ENCODE results near the gene DPP4. TPM values are rescaled to one million over a fixed set of nuclear protein-coding genes. Genes with fewer than 3 reads are reported as not detected.

DPP4 gene
- total and polyA plus RNA-seq, 2 of the 4 experiments (the other 2 are of a cell fraction) = 13.2 to 19.0 TPM

DNA sequence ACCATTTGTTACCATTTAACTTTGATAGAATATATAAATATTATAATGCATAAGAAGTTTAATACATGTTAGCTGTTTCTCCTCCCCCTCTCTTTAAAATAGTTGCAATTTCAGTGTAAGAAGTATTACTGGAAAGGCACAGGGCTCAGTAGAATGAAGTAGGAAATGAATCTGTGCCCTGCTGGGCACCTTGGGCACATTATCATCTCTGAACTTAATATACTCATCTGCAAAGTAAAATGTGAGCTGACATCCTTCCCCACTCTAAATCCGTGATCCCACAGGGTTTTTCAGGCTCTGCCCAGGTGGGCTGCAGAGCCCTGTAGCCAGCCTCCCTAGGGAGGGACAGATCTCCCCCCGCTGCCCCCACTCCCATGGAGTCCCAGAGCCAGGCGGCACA is 56.8 kb downstream of the DPP4 start:
- ATAC-seq (ENCODE audit: low read depth) (no peak), DNase-seq (no peak)
- Histone ChIP-seq H3K9ac (ENCODE audit: low read depth, low read length) (no peak overlapping the region), H4K5ac (ENCODE audit: low read depth, low read length) (no peak overlapping the region), H2AK9ac (replicated peaks; ENCODE audit: low read depth, low read length, poor library complexity) (no peak overlapping the region), H2BK120ac (ENCODE audit: low read depth, low read length) (no peak overlapping the region), H3K23ac (ENCODE audit: low read depth, low read length) (no peak overlapping the region), H3K14ac (replicated peaks; ENCODE audit: low read depth, low read length) (no peak overlapping the region), H3K4me1 (ENCODE audit: control insufficient read depth, insufficient read depth, low read length) (peaks cover 2% of the 10 kb centered on the region), H3K18ac (ENCODE audit: low read depth, low read length) (no peak overlapping the region), H3K36me3 (ENCODE audit: control insufficient read depth, insufficient read depth, low read length) (peaks cover 16% of the 10 kb centered on the region), H2AK5ac (ENCODE audit: low read depth, low read length) (no peak overlapping the region), H3K9me3 (ENCODE audit: control insufficient read depth, insufficient read depth, low read length) (no peaks in the 10 kb centered on the region), H2BK15ac (ENCODE audit: low read depth, low read length) (no peak overlapping the region), H4K8ac (ENCODE audit: low read depth in 2 of 2, low read length in 2 of 2) (no peak overlapping the region), H3K4me3 (ENCODE audit: insufficient read depth, low read depth, low read length) (no peak overlapping the region), H2BK5ac (ENCODE audit: low read depth, low read length, poor library complexity, severe bottlenecking) (no peak overlapping the region), H2AFZ (replicated peaks; ENCODE audit: low read length, poor library complexity) (no peak overlapping the region), H4K20me1 (ENCODE audit: insufficient read depth, low read length) (no peaks in the 10 kb centered on the region), H3K9me1 (ENCODE audit: insufficient read depth, low read length) (no peaks in the 10 kb centered on the region; the same call in 1 of the 2 replicates), H3K4ac (ENCODE audit: low read depth, low read length) (no peak overlapping the region), H3K27ac (ENCODE audit: insufficient read depth, low read length) (no peak overlapping the region), H4K91ac (ENCODE audit: insufficient read depth, low read depth, low read length) (no peak overlapping the region), H3K56ac (ENCODE audit: extremely low read depth, insufficient read depth, low read length) (no peak overlapping the region), H2BK20ac (ENCODE audit: low read depth, low read length) (no peak overlapping the region), H3K79me1 (ENCODE audit: low read depth in 1 of 2, low read length in 2 of 2) (no peaks in the 10 kb centered on the region), H3K27me3 (ENCODE audit: control insufficient read depth, insufficient read depth, low read length) (no peaks in the 10 kb centered on the region), H3K4me2 (ENCODE audit: low read depth, low read length) (no peak overlapping the region)
- dilution Hi-C loops (cut with HindIII; ENCODE audit: low sequenced_read_pairs, unreplicated experiment) = no loop called here
- WGBS, 2 experiments (ENCODE audit: extremely low coverage in 2 of 2, insufficient read length in 1 of 2) = no CpG with 5 or more reads among the region's 3 CpGs
- in situ Hi-C loops (cut with MboI; ENCODE audit: low sequenced_read_pairs) = no loop called here
- BruUV-seq (replicated peaks) = no TSS peak
- intact Hi-C loops (cut with micrococcal nuclease) = no loop called here
- TF ChIP-seq CHD1 (IDR thresholded peaks at IDR 0.05; ENCODE audit: low read depth, low read length) = no peak
- TF ChIP-seq SMC3 (IDR thresholded peaks at IDR 0.05; ENCODE audit: low read depth, low read length) = no peak
- TF ChIP-seq, protein P1, sequence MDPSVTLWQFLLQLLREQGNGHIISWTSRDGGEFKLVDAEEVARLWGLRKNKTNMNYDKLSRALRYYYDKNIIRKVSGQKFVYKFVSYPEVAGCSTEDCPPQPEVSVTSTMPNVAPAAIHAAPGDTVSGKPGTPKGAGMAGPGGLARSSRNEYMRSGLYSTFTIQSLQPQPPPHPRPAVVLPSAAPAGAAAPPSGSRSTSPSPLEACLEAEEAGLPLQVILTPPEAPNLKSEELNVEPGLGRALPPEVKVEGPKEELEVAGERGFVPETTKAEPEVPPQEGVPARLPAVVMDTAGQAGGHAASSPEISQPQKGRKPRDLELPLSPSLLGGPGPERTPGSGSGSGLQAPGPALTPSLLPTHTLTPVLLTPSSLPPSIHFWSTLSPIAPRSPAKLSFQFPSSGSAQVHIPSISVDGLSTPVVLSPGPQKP (IDR thresholded peaks at IDR 0.05; ENCODE audit: borderline replicate concordance, low read depth, low read length) = no peak
- POLR2A ChIA-PET (ENCODE audit: unreplicated experiment) = no interaction called here
- CTCF ChIA-PET = interaction anchor here (1.0 kb wide), 1 partner anchor 49 kb away, joined by 3 read pairs; no protein-coding TSS in a partner anchor
